T-helper 2 cell (primary cell): ENCODE results near the gene ARHGAP4.

Experiments
- DNase-seq, 5 experiments: peaks; one replicate each; pipeline versions ENCODE4 v3.0.0 to v3.0.0-alpha.2; 2012 to 2022

Gene ARHGAP4

GRCh38 chrX:153903238-153903980, 22.7 kb downstream of the ARHGAP4 start:
- DNase-seq, result peak in 1 of 5 experiments; percentile 45

- DNase-seq, result no peak
Measured at GRCh38 chrX:153902385-153902784, 23.7 kb downstream of the ARHGAP4 start.

GRCh38 chrX:153901753-153902140, 24.3 kb downstream of the ARHGAP4 start:
- no peak for DNase-seq

GRCh38 chrX:153900831-153901752, 25.0 kb downstream of the ARHGAP4 start:
- peak in 4 of 5 experiments; percentile 16 to 82 (median 40) for DNase-seq

GRCh38 chrX:153897899-153898298, 28.2 kb downstream of the ARHGAP4 start:
- DNase-seq, result no peak

GRCh38 chrX:153889123-153889522, 36.9 kb downstream of the ARHGAP4 start:
- DNase-seq, result no peak

- DNase-seq, result no peak
Measured at GRCh38 chrX:153888344-153888743, 37.7 kb downstream of the ARHGAP4 start.

- DNase-seq, result no peak
Measured at GRCh38 chrX:153887385-153887784, 38.7 kb downstream of the ARHGAP4 start.

- no peak for DNase-seq
Measured at GRCh38 chrX:153886915-153887314, 39.1 kb downstream of the ARHGAP4 start.

- DNase-seq, result peak in 2 of 5 experiments; percentile 14 to 36
Measured at GRCh38 chrX:153885968-153886903, 39.8 kb downstream of the ARHGAP4 start, which contains the start of gene L1CAM. TSS of gene L1CAM (minus strand) at chrX:153886173. CDS start at chrX:153875836, 10,337 bp downstream.

GRCh38 chrX:153885208-153885787, 40.8 kb downstream of the ARHGAP4 start:
- DNase-seq, result no peak

GRCh38 chrX:153884590-153884989, 41.5 kb downstream of the ARHGAP4 start:
- no peak for DNase-seq

GRCh38 chrX:153884136-153884535, 41.9 kb downstream of the ARHGAP4 start:
- no peak for DNase-seq

GRCh38 chrX:153883163-153883843, 42.8 kb downstream of the ARHGAP4 start:
- DNase-seq, result no peak

GRCh38 chrX:153882557-153882956, 43.5 kb downstream of the ARHGAP4 start:
- no peak for DNase-seq

- no peak for DNase-seq
Measured at GRCh38 chrX:153882086-153882498, 44.0 kb downstream of the ARHGAP4 start.

GRCh38 chrX:153881281-153881680, 44.8 kb downstream of the ARHGAP4 start:
- no peak for DNase-seq

- DNase-seq, result no peak
Measured at GRCh38 chrX:153880440-153880815, 45.6 kb downstream of the ARHGAP4 start.

GRCh38 chrX:153879741-153880439, 46.2 kb downstream of the ARHGAP4 start:
- no peak for DNase-seq

- DNase-seq, result peak in 1 of 5 experiments; percentile 17
Measured at GRCh38 chrX:153878969-153879653, 47.0 kb downstream of the ARHGAP4 start.
